ENCODE data around the gene ATXN7. TPM values are rescaled to one million over a fixed set of nuclear protein-coding genes. Genes with fewer than 3 reads are reported as not detected.

The ATXN7 gene
- total and polyA plus RNA-seq, 5 donors = 4.8 to 18.9 (median 11.1) TPM

DNA sequence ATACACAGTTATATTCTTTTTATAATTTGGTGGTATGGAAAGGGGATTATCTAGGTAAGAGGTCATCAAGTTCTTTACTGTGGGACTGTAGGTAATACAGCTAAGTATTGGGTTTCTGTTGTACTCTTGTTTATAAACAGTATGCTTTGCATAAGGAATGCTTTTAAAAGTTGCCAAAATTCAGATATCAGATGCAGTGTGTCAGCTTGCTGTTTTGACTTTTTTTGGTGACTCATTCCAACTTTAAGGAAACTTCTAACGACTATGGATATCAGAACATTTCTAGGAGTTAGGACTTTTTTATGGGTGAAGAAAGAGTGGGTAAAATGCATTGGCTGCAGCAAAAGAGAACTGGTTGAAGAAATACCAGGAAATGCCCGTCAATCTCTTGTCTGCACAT lies 45.8 kb downstream of the ATXN7 start:
- WGBS = 65% methylated on average over 2 of the region's 2 CpGs
- intact Hi-C loops (cut with DNase I) = no loop called here
- H3K27me3 ChIP-seq (ENCODE audit: control insufficient read depth, insufficient read depth) = no peaks in the 10 kb centered on the region
- no peak for DNase-seq
- no peaks in the 10 kb centered on the region for H3K9me3 ChIP-seq (ENCODE audit: control insufficient read depth, low read length)
- H3K4me1 ChIP-seq (ENCODE audit: control insufficient read depth, insufficient read depth, low read length) = no peaks in the 10 kb centered on the region
- ATAC-seq = no peak
- no peak overlapping the region for H3K4me3 ChIP-seq (ENCODE audit: low read length)
- no peak overlapping the region for H3K27ac ChIP-seq (ENCODE audit: low read length)

- H3K4me3 ChIP-seq (ENCODE audit: low read length) = no peak overlapping the region
- no peaks in the 10 kb centered on the region for H3K27me3 ChIP-seq (ENCODE audit: control insufficient read depth, insufficient read depth)
- H3K9me3 ChIP-seq (ENCODE audit: control insufficient read depth, low read length) = no peaks in the 10 kb centered on the region
- no peaks in the 10 kb centered on the region for H3K4me1 ChIP-seq (ENCODE audit: control insufficient read depth, insufficient read depth, low read length)
- no peak overlapping the region for H3K27ac ChIP-seq (ENCODE audit: low read length)
- DNase-seq (no peak), ATAC-seq (no peak)
- 94% methylated on average over 4 of the region's 4 CpGs for WGBS
- intact Hi-C loops (cut with DNase I) = loop anchor here in 1 of 4 donors (10.0 kb wide), 1 partner anchor 85 kb away; no protein-coding TSS in a partner anchor
Measured at GRCh38 chr3:63910001-63910400, 46.3 kb downstream of the ATXN7 start.

- ATAC-seq (no peak), DNase-seq (no peak)
- intact Hi-C loops (cut with DNase I) = loop anchor here in 1 of 4 donors (10.0 kb wide), 1 partner anchor 84 kb away; no protein-coding TSS in a partner anchor
- Histone ChIP-seq H3K4me3 (ENCODE audit: low read length) (peak overlapping the region; percentile 84), H3K27me3 (ENCODE audit: control insufficient read depth, insufficient read depth) (no peaks in the 10 kb centered on the region), H3K4me1 (ENCODE audit: control insufficient read depth, insufficient read depth, low read length) (no peaks in the 10 kb centered on the region), H3K9me3 (ENCODE audit: control insufficient read depth, low read length) (no peaks in the 10 kb centered on the region), H3K27ac (ENCODE audit: low read length) (no peak overlapping the region)
- 51% methylated on average over 1 of the region's 1 CpG for WGBS
Measured at GRCh38 chr3:63910891-63911290, 47.2 kb downstream of the ATXN7 start.

- H3K27me3 ChIP-seq (ENCODE audit: control insufficient read depth, insufficient read depth) = no peaks in the 10 kb centered on the region
- intact Hi-C loops (cut with DNase I) = loop anchor here in 1 of 4 donors (10.0 kb wide), 1 partner anchor 83 kb away; no protein-coding TSS in a partner anchor
- WGBS = under 1% methylated on average over 18 of the region's 18 CpGs
- no peak for DNase-seq
- H3K27ac ChIP-seq (ENCODE audit: low read length) = peak overlapping the region; percentile 92
- H3K4me3 ChIP-seq (ENCODE audit: low read length) = peak overlapping the region; percentile 84
- ATAC-seq = no peak
- no peaks in the 10 kb centered on the region for H3K9me3 ChIP-seq (ENCODE audit: control insufficient read depth, low read length)
- H3K4me1 ChIP-seq (ENCODE audit: control insufficient read depth, insufficient read depth, low read length) = no peaks in the 10 kb centered on the region
Measured at GRCh38 chr3:63911509-63911872, 47.8 kb downstream of the ATXN7 start.

- DNase-seq (peak; percentile 94 to 96 (median 96)), ATAC-seq (peak; percentile 92 to 95)
- WGBS = under 1% methylated on average over 115 of the region's 115 CpGs
- intact Hi-C loops (cut with DNase I) = loop anchor here in 1 of 4 donors (10.0 kb wide), 1 partner anchor 83 kb away; no protein-coding TSS in a partner anchor
- Histone ChIP-seq H3K9me3 (ENCODE audit: control insufficient read depth, low read length) (no peaks in the 10 kb centered on the region), H3K4me1 (ENCODE audit: control insufficient read depth, insufficient read depth, low read length) (no peaks in the 10 kb centered on the region), H3K27ac (ENCODE audit: low read length) (peak within 1 kb of the TSS; percentile 92), H3K4me3 (ENCODE audit: low read length) (peak within 1 kb of the TSS; percentile 84), H3K27me3 (ENCODE audit: control insufficient read depth, insufficient read depth) (no peaks in the 10 kb centered on the region)
Measured at GRCh38 chr3:63911873-63912767, 48.5 kb downstream of the ATXN7 start, which contains the start of gene SCAANT1. Gene SCAANT1, minus strand, starts transcription at chr3:63912383.

DNA sequence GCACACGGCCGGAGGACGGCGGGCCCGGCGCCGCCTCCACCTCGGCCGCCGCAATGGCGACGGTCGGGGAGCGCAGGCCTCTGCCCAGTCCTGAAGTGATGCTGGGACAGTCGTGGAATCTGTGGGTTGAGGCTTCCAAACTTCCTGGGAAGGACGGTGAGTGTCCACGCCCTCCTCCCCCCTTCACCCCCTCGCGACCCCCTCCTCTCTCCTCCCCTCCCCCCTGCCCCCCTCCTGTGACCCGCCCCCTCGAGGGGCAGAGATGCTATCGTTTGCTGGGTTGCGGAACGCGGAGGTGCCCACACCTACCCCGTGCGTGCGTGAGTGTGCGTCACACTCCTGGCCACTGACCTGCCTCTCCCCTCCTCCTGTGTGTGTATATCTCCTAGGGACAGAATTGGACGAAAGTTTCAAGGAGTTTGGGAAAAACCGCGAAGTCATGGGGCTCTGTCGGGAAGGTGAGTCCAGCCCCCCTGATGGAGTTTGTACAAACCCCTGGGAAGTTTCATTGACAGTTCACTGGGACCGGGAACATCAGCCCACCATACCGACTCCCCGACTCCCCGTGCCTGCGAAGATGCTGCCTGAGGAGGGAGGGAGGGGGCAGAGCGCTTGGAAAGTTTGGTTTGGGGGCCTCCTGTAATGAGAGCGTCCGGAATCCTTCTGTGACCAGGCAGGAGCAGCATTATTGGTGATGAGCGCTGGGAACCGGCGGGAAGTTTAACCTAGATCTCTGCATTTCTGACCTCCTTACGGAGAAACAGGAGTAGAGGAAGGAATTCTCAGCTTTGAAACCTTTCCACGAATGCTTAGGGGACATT lies 49.3 kb downstream of the ATXN7 start:
- intact Hi-C loops (cut with DNase I) = loop anchor here in 1 of 4 donors (10.0 kb wide), 1 partner anchor 82 kb away; no protein-coding TSS in a partner anchor
- Histone ChIP-seq H3K27ac (ENCODE audit: low read length) (peak overlapping the region; percentile 84), H3K9me3 (ENCODE audit: control insufficient read depth, low read length) (no peaks in the 10 kb centered on the region), H3K27me3 (ENCODE audit: control insufficient read depth, insufficient read depth) (no peaks in the 10 kb centered on the region), H3K4me1 (ENCODE audit: control insufficient read depth, insufficient read depth, low read length) (no peaks in the 10 kb centered on the region), H3K4me3 (ENCODE audit: low read length) (peak overlapping the region; percentile 84)
- peak; percentile 35 to 61 for ATAC-seq
- 7% methylated on average over 46 of the region's 46 CpGs for WGBS
- DNase-seq = peak; percentile 65 to 81 (median 81)

DNA sequence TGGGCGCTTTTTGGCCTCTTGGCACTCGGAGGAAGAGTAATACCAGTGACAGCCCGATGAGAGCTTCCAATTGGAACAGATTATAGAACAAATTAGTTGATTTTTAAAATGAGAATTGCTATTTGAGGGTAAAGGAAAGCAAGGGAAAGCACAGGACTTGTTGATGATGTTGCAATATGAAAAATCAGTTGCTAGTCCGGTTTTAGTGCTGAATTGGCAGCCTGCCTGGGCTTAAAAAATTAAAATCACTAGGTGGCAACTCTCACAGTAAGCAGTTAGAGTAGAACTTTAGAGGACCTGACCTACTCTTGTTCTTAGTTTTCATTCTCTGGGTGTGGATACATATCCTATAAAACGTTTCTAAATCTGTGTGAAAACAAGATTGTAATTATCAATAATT lies 50.6 kb downstream of the ATXN7 start:
- intact Hi-C loops (cut with DNase I) = loop anchor here in 1 of 4 donors (10.0 kb wide), 1 partner anchor 80 kb away; no protein-coding TSS in a partner anchor
- Histone ChIP-seq H3K4me3 (ENCODE audit: low read length) (no peak overlapping the region), H3K27ac (ENCODE audit: low read length) (no peak overlapping the region), H3K4me1 (ENCODE audit: control insufficient read depth, insufficient read depth, low read length) (no peaks in the 10 kb centered on the region), H3K27me3 (ENCODE audit: control insufficient read depth, insufficient read depth) (no peaks in the 10 kb centered on the region), H3K9me3 (ENCODE audit: control insufficient read depth, low read length) (no peaks in the 10 kb centered on the region)
- DNase-seq = peak in 2 of 3 donors; percentile 26 to 54
- WGBS = 63% methylated on average over 5 of the region's 5 CpGs
- ATAC-seq = no peak

DNA sequence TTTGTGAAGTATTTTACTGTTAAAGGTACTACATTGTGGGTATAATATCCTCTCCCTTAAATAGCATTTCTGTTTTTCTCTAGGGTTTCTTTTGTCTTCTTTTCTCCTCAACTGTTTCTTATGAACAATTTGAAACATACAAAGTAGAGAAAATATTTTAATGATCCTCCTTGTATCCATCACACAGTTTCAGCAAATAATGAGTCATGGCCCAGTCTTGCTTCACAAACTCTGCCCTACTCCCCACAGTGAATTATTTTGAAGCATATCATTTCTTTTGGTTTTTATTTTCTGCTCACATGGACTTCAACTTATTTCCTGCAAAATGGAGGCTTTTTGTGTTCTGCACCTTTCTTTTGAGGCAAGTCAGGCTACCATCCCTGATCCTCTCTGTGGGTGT lies 54.7 kb downstream of the ATXN7 start:
- Histone ChIP-seq H3K4me1 (ENCODE audit: control insufficient read depth, insufficient read depth, low read length) (no peaks in the 10 kb centered on the region), H3K27ac (ENCODE audit: low read length) (no peak overlapping the region), H3K27me3 (ENCODE audit: control insufficient read depth, insufficient read depth) (no peaks in the 10 kb centered on the region), H3K9me3 (ENCODE audit: control insufficient read depth, low read length) (no peaks in the 10 kb centered on the region), H3K4me3 (ENCODE audit: low read length) (no peak overlapping the region)
- intact Hi-C loops (cut with DNase I) = loop anchor here in 1 of 4 donors (10.0 kb wide), 1 partner anchor 76 kb away; no protein-coding TSS in a partner anchor
- ATAC-seq (no peak), DNase-seq (no peak)

DNA sequence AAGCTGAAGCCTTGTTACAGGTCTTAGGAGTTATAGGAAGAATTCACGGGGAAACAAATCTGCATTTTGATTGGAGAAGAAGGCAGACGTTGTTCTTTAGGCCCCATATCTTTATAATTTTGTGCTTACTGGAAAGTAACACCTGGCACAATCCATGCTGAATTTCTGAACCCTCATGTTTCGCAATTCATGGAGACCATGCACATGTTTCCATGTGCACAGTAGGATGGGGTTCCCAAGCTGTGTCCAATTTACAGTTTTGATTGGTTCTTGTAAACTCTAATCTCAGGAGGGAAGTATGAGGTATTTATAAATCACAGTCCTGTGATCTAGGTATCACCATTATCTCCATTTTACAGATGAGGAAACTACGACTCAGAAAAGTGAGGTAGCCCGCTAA lies 56.3 kb downstream of the ATXN7 start:
- H3K4me1 ChIP-seq (ENCODE audit: control insufficient read depth, insufficient read depth, low read length) = no peaks in the 10 kb centered on the region
- WGBS = 93% methylated on average over 5 of the region's 5 CpGs
- H3K9me3 ChIP-seq (ENCODE audit: control insufficient read depth, low read length) = no peaks in the 10 kb centered on the region
- intact Hi-C loops (cut with DNase I) = no loop called here
- H3K27me3 ChIP-seq (ENCODE audit: control insufficient read depth, insufficient read depth) = no peaks in the 10 kb centered on the region
- no peak overlapping the region for H3K27ac ChIP-seq (ENCODE audit: low read length)
- DNase-seq (no peak), ATAC-seq (no peak)
- H3K4me3 ChIP-seq (ENCODE audit: low read length) = no peak overlapping the region

GRCh38 chr3:63921741-63922482 lies 58.2 kb downstream of the ATXN7 start:
- 94% methylated on average over 6 of the region's 6 CpGs for WGBS
- DNase-seq (no peak), ATAC-seq (peak; percentile 30 to 31)
- Histone ChIP-seq H3K4me3 (ENCODE audit: low read length) (no peak overlapping the region), H3K27ac (ENCODE audit: low read length) (no peak overlapping the region), H3K4me1 (ENCODE audit: control insufficient read depth, insufficient read depth, low read length) (no peaks in the 10 kb centered on the region), H3K9me3 (ENCODE audit: control insufficient read depth, low read length) (no peaks in the 10 kb centered on the region), H3K27me3 (ENCODE audit: control insufficient read depth, insufficient read depth) (no peaks in the 10 kb centered on the region)
- intact Hi-C loops (cut with DNase I) = no loop called here

All from right cardiac atrium (tissue), 5 donors.